Neural cell (in vitro differentiated cells): Measurements from ENCODE around the gene ME2. TPM values are rescaled to one million over a fixed set of nuclear protein-coding genes. Genes with fewer than 3 reads are reported as not detected.

Experiments used
- H2AFZ ChIP-seq: fragments of 200-600, 300-800 bp; sonication (generic), shearing (Covaris generic); 2 replicates; pipeline ENCODE4 v1.6.0; 2014; ENCODE audit warnings: low read depth, mild to moderate bottlenecking, antibody characterized with exemption, low read length, moderate library complexity
- H3F3A ChIP-seq: fragments of 200-600 bp; shearing (Covaris generic); 2 replicates; pipeline ENCODE4 v1.6.1; 2016; ENCODE audit warnings: mild to moderate bottlenecking, moderate library complexity, mixed read lengths, antibody characterized with exemption, low read length; ENCODE audit not compliant: insufficient read depth, poor library complexity, severe bottlenecking
- H3K27ac ChIP-seq: fragments of 200-600, 300-800 bp; sonication (generic), shearing (Covaris generic); 2 replicates; pipeline ENCODE4 v1.5.1; 2014; ENCODE audit warnings: mild to moderate bottlenecking, low read length, moderate library complexity
- H3K27me3 ChIP-seq: fragments of 300-800, 200-600 bp; sonication (generic), shearing (Covaris generic); 2 replicates; pipeline ENCODE4 v1.6.0; 2014; ENCODE audit warnings: mild to moderate bottlenecking, low read depth, low read length, moderate library complexity; ENCODE audit not compliant: insufficient read depth
- H3K36me3 ChIP-seq: fragments of 300-800, 200-600 bp; sonication (generic), shearing (Covaris generic); 2 replicates; pipeline ENCODE4 v1.5.1; 2014; ENCODE audit warnings: mild to moderate bottlenecking, antibody characterized with exemption, low read length, moderate library complexity; ENCODE audit not compliant: insufficient read depth
- H3K4me2 ChIP-seq: fragments of 300-800, 200-600 bp; sonication (generic), shearing (Covaris generic); 2 replicates; pipeline ENCODE4 v1.6.0; 2014; ENCODE audit warnings: mild to moderate bottlenecking, low read length
- H3K4me3 ChIP-seq: fragments of 300-800, 200-600 bp; sonication (generic), shearing (Covaris generic); 2 replicates; pipeline ENCODE4 v1.5.1; 2014; ENCODE audit warnings: mild to moderate bottlenecking, low read length, moderate library complexity
- H3K79me2 ChIP-seq: fragments of 200-600 bp; shearing (Covaris generic); replicated peaks from 2 replicates; pipeline ENCODE4 v1.6.0; 2014; ENCODE audit warnings: mild to moderate bottlenecking, low read length, moderate library complexity; ENCODE audit not compliant: insufficient read depth
- H3K9ac ChIP-seq: fragments of 300-800, 200-600 bp; sonication (generic), shearing (Covaris generic); 2 replicates; pipeline ENCODE4 v1.6.1; 2016; ENCODE audit warnings: mild to moderate bottlenecking, low read length, mixed read lengths
- H3K9me2 ChIP-seq: fragments of 200-600 bp; shearing (Covaris generic); 2 replicates; pipeline ENCODE4 v1.6.1; 2016; ENCODE audit warnings: mild to moderate bottlenecking, low read length, mixed read lengths; ENCODE audit not compliant: insufficient read depth
- H3K9me3 ChIP-seq: fragments of 200-600, 300-800 bp; sonication (generic), shearing (Covaris generic); 2 replicates; pipeline ENCODE4 v1.6.1; 2016; ENCODE audit warnings: mild to moderate bottlenecking, mixed run types, low read length, moderate library complexity, mixed read lengths
- H4K20me1 ChIP-seq: fragments of 200-600 bp; shearing (Covaris generic); 2 replicates; pipeline ENCODE4 v1.6.1; 2016; ENCODE audit warnings: mild to moderate bottlenecking, mixed run types; ENCODE audit not compliant: insufficient read depth
- EP300 ChIP-seq: fragments of 450-650 bp; conservative IDR thresholded peaks from 2 replicates; pipeline ENCODE4 v1.6.1; 2014; ENCODE audit warnings: antibody characterized with exemption, mild to moderate bottlenecking, moderate library complexity; ENCODE audit not compliant: poor library complexity, severe bottlenecking
- EZH2 ChIP-seq: fragments of 200-600, 300-800 bp; shearing (Covaris generic), sonication (generic); IDR thresholded peaks from 2 replicates; pipeline ENCODE4 v1.6.1; 2014; ENCODE audit warnings: antibody characterized with exemption, low read length, borderline replicate concordance, mild to moderate bottlenecking; ENCODE audit not compliant: insufficient read depth, poor library complexity, severe bottlenecking
- MXI1 ChIP-seq: fragments of 450-650 bp; conservative IDR thresholded peaks from 2 replicates; pipeline ENCODE4 v1.6.1; 2014; ENCODE audit warnings: antibody characterized with exemption, mild to moderate bottlenecking; ENCODE audit not compliant: poor library complexity, severe bottlenecking
- POLR2AphosphoS5 ChIP-seq: IDR thresholded peaks from 2 replicates; pipeline ENCODE4 v1.6.1; 2012
- RAD21 ChIP-seq: fragments of 450-650 bp; conservative IDR thresholded peaks from 2 replicates; pipeline ENCODE4 v1.6.1; 2014; ENCODE audit warnings: antibody characterized with exemption, mild to moderate bottlenecking, moderate library complexity
- SMC3 ChIP-seq: fragments of 450-650 bp; conservative IDR thresholded peaks from 2 replicates; pipeline ENCODE4 v1.6.1; 2014; ENCODE audit warnings: antibody characterized with exemption, mild to moderate bottlenecking, moderate library complexity; ENCODE audit not compliant: poor library complexity
- TAF1 ChIP-seq: IDR thresholded peaks from 2 replicates; pipeline ENCODE4 v1.6.1; 2012; ENCODE audit warnings: low read depth
- polyA plus RNA-seq: library from polyadenylated mRNA; depleted of rRNA; stranded (reverse); fragments of >200 nt; gene quantifications from 2 replicates; pipeline ENCODE4 v1.2.3, GENCODE V29; 2014
- TF ChIP-seq, protein P1 (sequence below): fragments of 450-650 bp; IDR thresholded peaks from 2 replicates; pipeline ENCODE4 v1.5.1; 2014; ENCODE audit warnings: antibody characterized with exemption, mild to moderate bottlenecking, moderate library complexity; ENCODE audit not compliant: poor library complexity, severe bottlenecking
- TF ChIP-seq, protein P2 (sequence below): IDR thresholded peaks from 2 replicates; pipeline ENCODE4 v1.6.1; 2012; ENCODE audit warnings: borderline replicate concordance

Gene ME2
- polyA plus RNA-seq, 1 donor from 2014 or later, result 76.2 TPM

GRCh38 chr18:50859793-50860555 is 18.9 kb upstream of the ME2 start:
- no peak overlapping the region for H2AFZ ChIP-seq
- H3K9me2 ChIP-seq, result no peaks in the 10 kb centered on the region
- no peak overlapping the region for H3K4me2 ChIP-seq
- H3K27me3 ChIP-seq, result no peaks in the 10 kb centered on the region
- H3K4me3 ChIP-seq, result no peak overlapping the region
- no peaks in the 10 kb centered on the region for H3K9me3 ChIP-seq
- no peaks in the 10 kb centered on the region for H3K79me2 ChIP-seq
- H3K9ac ChIP-seq, result no peak overlapping the region
- H3F3A ChIP-seq, result no peaks in the 10 kb centered on the region
- H3K36me3 ChIP-seq, result no peaks in the 10 kb centered on the region
- no peak for TF ChIP-seq EP300
- TF ChIP-seq, protein P1, sequence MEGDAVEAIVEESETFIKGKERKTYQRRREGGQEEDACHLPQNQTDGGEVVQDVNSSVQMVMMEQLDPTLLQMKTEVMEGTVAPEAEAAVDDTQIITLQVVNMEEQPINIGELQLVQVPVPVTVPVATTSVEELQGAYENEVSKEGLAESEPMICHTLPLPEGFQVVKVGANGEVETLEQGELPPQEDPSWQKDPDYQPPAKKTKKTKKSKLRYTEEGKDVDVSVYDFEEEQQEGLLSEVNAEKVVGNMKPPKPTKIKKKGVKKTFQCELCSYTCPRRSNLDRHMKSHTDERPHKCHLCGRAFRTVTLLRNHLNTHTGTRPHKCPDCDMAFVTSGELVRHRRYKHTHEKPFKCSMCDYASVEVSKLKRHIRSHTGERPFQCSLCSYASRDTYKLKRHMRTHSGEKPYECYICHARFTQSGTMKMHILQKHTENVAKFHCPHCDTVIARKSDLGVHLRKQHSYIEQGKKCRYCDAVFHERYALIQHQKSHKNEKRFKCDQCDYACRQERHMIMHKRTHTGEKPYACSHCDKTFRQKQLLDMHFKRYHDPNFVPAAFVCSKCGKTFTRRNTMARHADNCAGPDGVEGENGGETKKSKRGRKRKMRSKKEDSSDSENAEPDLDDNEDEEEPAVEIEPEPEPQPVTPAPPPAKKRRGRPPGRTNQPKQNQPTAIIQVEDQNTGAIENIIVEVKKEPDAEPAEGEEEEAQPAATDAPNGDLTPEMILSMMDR, result no peak
- TF ChIP-seq, protein P2, sequence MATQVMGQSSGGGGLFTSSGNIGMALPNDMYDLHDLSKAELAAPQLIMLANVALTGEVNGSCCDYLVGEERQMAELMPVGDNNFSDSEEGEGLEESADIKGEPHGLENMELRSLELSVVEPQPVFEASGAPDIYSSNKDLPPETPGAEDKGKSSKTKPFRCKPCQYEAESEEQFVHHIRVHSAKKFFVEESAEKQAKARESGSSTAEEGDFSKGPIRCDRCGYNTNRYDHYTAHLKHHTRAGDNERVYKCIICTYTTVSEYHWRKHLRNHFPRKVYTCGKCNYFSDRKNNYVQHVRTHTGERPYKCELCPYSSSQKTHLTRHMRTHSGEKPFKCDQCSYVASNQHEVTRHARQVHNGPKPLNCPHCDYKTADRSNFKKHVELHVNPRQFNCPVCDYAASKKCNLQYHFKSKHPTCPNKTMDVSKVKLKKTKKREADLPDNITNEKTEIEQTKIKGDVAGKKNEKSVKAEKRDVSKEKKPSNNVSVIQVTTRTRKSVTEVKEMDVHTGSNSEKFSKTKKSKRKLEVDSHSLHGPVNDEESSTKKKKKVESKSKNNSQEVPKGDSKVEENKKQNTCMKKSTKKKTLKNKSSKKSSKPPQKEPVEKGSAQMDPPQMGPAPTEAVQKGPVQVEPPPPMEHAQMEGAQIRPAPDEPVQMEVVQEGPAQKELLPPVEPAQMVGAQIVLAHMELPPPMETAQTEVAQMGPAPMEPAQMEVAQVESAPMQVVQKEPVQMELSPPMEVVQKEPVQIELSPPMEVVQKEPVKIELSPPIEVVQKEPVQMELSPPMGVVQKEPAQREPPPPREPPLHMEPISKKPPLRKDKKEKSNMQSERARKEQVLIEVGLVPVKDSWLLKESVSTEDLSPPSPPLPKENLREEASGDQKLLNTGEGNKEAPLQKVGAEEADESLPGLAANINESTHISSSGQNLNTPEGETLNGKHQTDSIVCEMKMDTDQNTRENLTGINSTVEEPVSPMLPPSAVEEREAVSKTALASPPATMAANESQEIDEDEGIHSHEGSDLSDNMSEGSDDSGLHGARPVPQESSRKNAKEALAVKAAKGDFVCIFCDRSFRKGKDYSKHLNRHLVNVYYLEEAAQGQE, result no peak
- no peak for TF ChIP-seq RAD21
- TF ChIP-seq EZH2, result no peak
- no peak for TF ChIP-seq POLR2AphosphoS5
- TF ChIP-seq TAF1, result no peak
- no peak for TF ChIP-seq MXI1
- no peak for TF ChIP-seq SMC3
- H4K20me1 ChIP-seq, result no peaks in the 10 kb centered on the region
- H3K27ac ChIP-seq, result no peak overlapping the region

DNA sequence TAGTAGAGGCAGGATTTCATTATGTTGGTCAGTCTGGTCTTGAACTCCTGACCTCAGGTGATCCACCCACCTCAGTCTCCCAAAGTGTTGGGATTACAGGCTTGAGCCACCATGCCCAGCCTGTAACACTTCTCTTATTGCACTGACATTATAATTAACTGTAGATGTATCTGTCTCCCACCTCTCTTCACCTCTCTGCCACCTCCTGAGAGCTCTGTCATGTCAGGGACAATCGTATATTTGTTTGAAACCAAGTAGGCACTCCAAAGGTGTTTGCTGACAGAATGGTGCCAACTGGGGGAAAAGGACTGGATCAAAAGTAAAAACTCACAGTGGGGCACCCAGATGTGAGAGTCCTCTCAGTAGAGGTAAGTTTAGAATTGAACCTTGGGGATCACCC is 17.3 kb upstream of the ME2 start:
- H3K27ac ChIP-seq, result no peak overlapping the region

More for the DNA sequence above, 17.3 kb upstream of the ME2 start:
- no peaks in the 10 kb centered on the region for H3K36me3 ChIP-seq
- H3K4me3 ChIP-seq, result no peak overlapping the region
- no peaks in the 10 kb centered on the region for H3K9me3 ChIP-seq
- no peaks in the 10 kb centered on the region for H3K79me2 ChIP-seq
- no peaks in the 10 kb centered on the region for H4K20me1 ChIP-seq
- no peak overlapping the region for H3K4me2 ChIP-seq
- TF ChIP-seq, protein P1, result no peak
- TF ChIP-seq, protein P2, result no peak
- TF ChIP-seq POLR2AphosphoS5 (no peak), EP300 (no peak), RAD21 (no peak), EZH2 (no peak), MXI1 (no peak)
- H3F3A ChIP-seq, result no peaks in the 10 kb centered on the region
- H2AFZ ChIP-seq, result no peak overlapping the region
- no peaks in the 10 kb centered on the region for H3K27me3 ChIP-seq
- H3K9me2 ChIP-seq, result no peaks in the 10 kb centered on the region
- no peak overlapping the region for H3K9ac ChIP-seq
